GM12892 (cell line): ENCODE results near the gene NCAPH2.

Source experiments
- DNase-seq: peaks from one replicate; pipeline ENCODE4 v3.0.0; 2011; ENCODE audit not compliant: insufficient read length
- FAIRE-seq: peaks from 2 replicates; lab custom pipeline; 2011; peaks lifted over from hg19 to GRCh38; lab: Jason Lieb, UNC
- POLR2A ChIP-seq: IDR thresholded peaks from 2 replicates; pipeline ENCODE4 v1.6.1; 2011; ENCODE audit warnings: low read depth, low read length, control low read depth
- POLR2AphosphoS5 ChIP-seq: IDR thresholded peaks from 2 replicates; pipeline ENCODE4 v1.6.1; 2011; ENCODE audit warnings: low read depth, low read length, control low read depth
- TAF1 ChIP-seq: IDR thresholded peaks from 2 replicates; pipeline ENCODE4 v1.6.1; 2011; ENCODE audit warnings: low read depth, mild to moderate bottlenecking, control low read depth, low read length, borderline replicate concordance

The NCAPH2 gene

GRCh38 chr22:50486561-50487289, 21.3 kb upstream of the NCAPH2 start, which contains the start of gene MIOX:
MIOX (plus strand) TSS chr22:50486859; CDS start chr22:50486898, 39 bp downstream.
- TF ChIP-seq TAF1 = no peak
- TF ChIP-seq POLR2A = no peak
- TF ChIP-seq POLR2AphosphoS5 = no peak
- no peak for FAIRE-seq

GRCh38 chr22:50487290-50488005, 20.6 kb upstream of the NCAPH2 start:
- DNase-seq (no peak), FAIRE-seq (no peak)
- no peak for TF ChIP-seq POLR2AphosphoS5
- no peak for TF ChIP-seq TAF1
- no peak for TF ChIP-seq POLR2A

More at GRCh38 chr22:50486561-50487289, 21.3 kb upstream of the NCAPH2 start, which contains the start of gene MIOX:
- DNase-seq = no peak

GRCh38 chr22:50488006-50488677, 19.9 kb upstream of the NCAPH2 start:
- DNase-seq (no peak), FAIRE-seq (no peak)
- TF ChIP-seq TAF1 (no peak), POLR2A (no peak), POLR2AphosphoS5 (no peak)

- DNase-seq (no peak), FAIRE-seq (no peak)
- no peak for TF ChIP-seq TAF1
- TF ChIP-seq POLR2A = no peak
- TF ChIP-seq POLR2AphosphoS5 = no peak
Measured at GRCh38 chr22:50488886-50489285, 19.1 kb upstream of the NCAPH2 start.

- DNase-seq (no peak), FAIRE-seq (no peak)
- no peak for TF ChIP-seq TAF1
- no peak for TF ChIP-seq POLR2AphosphoS5
- TF ChIP-seq POLR2A = no peak
Measured at GRCh38 chr22:50489363-50490243, 18.4 kb upstream of the NCAPH2 start.

GRCh38 chr22:50490531-50491308, 17.3 kb upstream of the NCAPH2 start:
- DNase-seq (no peak), FAIRE-seq (no peak)
- TF ChIP-seq TAF1 (no peak), POLR2A (no peak), POLR2AphosphoS5 (no peak)

- TF ChIP-seq POLR2A = no peak
- no peak for TF ChIP-seq POLR2AphosphoS5
- TF ChIP-seq TAF1 = no peak
- DNase-seq (no peak), FAIRE-seq (no peak)
Measured at GRCh38 chr22:50497093-50497492, 10.9 kb upstream of the NCAPH2 start.

- TF ChIP-seq POLR2AphosphoS5 (no peak), TAF1 (no peak), POLR2A (no peak)
- FAIRE-seq (peak; percentile 61), DNase-seq (no peak)
Measured at GRCh38 chr22:50498322-50498890, 9.6 kb upstream of the NCAPH2 start.

- DNase-seq (no peak), FAIRE-seq (no peak)
- no peak for TF ChIP-seq TAF1
- TF ChIP-seq POLR2AphosphoS5 = no peak
- no peak for TF ChIP-seq POLR2A
Measured at GRCh38 chr22:50500452-50500851, 7.6 kb upstream of the NCAPH2 start.

GRCh38 chr22:50502096-50502495, 5.9 kb upstream of the NCAPH2 start:
- no peak for TF ChIP-seq POLR2A
- TF ChIP-seq TAF1 = no peak
- no peak for TF ChIP-seq POLR2AphosphoS5
- DNase-seq = no peak
- FAIRE-seq = no peak
